Measurements from ENCODE around the gene CUZD1. TPM values are rescaled to one million over a fixed set of nuclear protein-coding genes. Genes with fewer than 3 reads are reported as not detected.

CUZD1 gene, protein sequence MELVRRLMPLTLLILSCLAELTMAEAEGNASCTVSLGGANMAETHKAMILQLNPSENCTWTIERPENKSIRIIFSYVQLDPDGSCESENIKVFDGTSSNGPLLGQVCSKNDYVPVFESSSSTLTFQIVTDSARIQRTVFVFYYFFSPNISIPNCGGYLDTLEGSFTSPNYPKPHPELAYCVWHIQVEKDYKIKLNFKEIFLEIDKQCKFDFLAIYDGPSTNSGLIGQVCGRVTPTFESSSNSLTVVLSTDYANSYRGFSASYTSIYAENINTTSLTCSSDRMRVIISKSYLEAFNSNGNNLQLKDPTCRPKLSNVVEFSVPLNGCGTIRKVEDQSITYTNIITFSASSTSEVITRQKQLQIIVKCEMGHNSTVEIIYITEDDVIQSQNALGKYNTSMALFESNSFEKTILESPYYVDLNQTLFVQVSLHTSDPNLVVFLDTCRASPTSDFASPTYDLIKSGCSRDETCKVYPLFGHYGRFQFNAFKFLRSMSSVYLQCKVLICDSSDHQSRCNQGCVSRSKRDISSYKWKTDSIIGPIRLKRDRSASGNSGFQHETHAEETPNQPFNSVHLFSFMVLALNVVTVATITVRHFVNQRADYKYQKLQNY
- total RNA-seq (2022; extraction: Qiagen RNA extraction; ENCODE audit: low read depth), result 1.3 to 1.8 TPM (median 1.6 TPM) in 5 replicates

DNA sequence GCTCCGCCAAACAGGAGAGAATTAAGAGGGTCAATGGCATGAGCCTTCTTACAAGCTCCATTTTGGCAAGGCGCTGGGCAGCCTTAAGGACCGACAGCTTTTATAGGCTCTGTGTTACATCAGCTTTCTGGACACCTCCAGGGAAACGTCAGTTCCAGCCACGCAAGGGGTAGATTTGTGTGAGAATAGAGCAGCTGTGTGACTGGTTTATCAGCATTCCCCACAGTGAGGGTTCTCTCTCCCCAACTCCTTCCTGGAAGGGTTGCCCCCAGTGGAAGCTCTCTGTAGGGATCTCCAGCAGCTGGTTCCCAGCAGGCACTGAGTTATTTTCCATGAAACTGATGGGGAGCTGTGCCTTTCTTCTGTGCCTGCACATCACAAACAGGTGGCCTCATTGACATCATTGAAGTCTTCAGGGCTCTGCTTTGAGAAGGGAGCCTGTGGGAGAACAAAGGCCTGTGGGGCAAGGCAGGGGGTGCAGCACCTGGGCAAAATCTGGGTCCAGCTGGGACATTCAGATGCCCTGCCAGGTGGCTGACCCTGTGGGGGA lies at the start of gene CUZD1:
Gene CUZD1, minus strand, starts transcription at position 75 of the 550 bp plus-strand sequence. Its CDS starts 14 bp downstream, at position 61.

DNA sequence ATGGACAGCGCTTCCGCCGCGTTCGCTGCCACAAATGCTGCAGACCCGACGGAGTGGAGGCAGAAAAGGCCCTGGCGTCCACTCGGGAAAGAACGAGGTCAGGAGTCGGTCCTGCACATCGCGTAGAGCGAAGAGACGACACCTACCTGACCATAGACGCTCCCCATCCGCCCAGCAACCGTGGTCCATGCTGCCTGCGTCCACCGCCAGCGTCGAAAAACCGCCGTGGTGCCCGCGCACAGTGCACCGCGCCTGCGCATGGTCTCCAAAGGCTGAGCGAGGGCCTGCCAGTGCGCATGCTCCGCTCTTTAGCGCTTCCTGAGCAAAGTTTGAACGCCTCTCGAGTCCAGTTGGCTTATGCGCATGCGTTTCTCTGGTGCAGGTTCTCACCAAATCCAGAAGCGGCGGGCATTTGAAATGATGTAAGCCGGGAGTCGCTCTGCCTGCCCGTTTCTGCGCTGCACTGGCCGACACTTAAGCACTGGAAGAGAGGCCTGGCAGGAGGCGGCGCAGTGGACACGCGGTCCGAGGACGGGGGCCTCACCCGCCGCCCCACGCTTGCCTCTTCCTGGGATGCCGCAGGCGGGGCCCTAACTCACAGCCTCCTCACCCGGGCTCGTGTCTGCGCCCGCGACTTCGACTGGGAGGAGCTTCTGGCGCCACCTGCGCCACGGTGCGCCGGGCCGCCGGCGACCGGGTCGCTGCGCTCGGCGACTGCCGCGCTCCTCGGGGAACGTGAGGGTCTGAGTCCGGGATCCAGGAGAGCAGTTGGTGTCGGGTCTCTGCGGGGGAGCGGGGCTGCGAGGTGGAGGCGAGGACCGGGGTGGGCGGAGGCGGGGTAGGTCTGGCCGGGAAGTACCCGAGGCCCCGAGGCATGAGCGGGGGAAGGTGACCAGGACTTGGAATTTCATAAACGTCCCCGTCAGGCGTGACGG lies 33.9 kb upstream of the CUZD1 start, which contains the start of gene FAM24B:
Gene FAM24B, minus strand, starts transcription at position 243 of the 935 bp plus-strand sequence. CDS start 29,066 bp downstream, outside the sequence.

Other genes with a start within 250 kb of the CUZD1 start
- gene C10orf120, start 146.0 kb downstream of the CUZD1 start, total RNA-seq (2022; extraction: Qiagen RNA extraction; ENCODE audit: low read depth), result not detected in 5 replicates
- gene FAM24B, start 33.7 kb upstream of the CUZD1 start, total RNA-seq (2022; extraction: Qiagen RNA extraction; ENCODE audit: low read depth), result 12.9 to 17.7 TPM (median 14.5 TPM) in 5 replicates
- not detected in 5 replicates for gene FAM24A, start 64.8 kb upstream of the CUZD1 start, total RNA-seq (2022; extraction: Qiagen RNA extraction; ENCODE audit: low read depth)
- 5.0 to 11.0 TPM (median 8.9 TPM) in 5 replicates for gene C10orf88, start 108.4 kb upstream of the CUZD1 start, total RNA-seq (2022; extraction: Qiagen RNA extraction; ENCODE audit: low read depth)
- 4.5 to 7.0 TPM (median 4.6 TPM) in 5 replicates for gene PSTK, start 134.5 kb upstream of the CUZD1 start, total RNA-seq (2022; extraction: Qiagen RNA extraction; ENCODE audit: low read depth)
- gene IKZF5, start 162.9 kb upstream of the CUZD1 start, total RNA-seq (2022; extraction: Qiagen RNA extraction; ENCODE audit: low read depth), result 4.5 to 7.8 TPM (median 7.0 TPM) in 5 replicates
- 6.0 to 8.4 TPM (median 6.8 TPM) in 5 replicates for gene ACADSB, start 163.1 kb upstream of the CUZD1 start, total RNA-seq (2022; extraction: Qiagen RNA extraction; ENCODE audit: low read depth)

Data from A549 treated with RU486 at 1 μM for 4 hours (cell line).